Measurements from ENCODE around the gene IFNA2. TPM values are rescaled to one million over a fixed set of nuclear protein-coding genes. Genes with fewer than 3 reads are reported as not detected.
"Not testable (repeated sequence)": the region's sequence is repeated elsewhere in the genome, so short reads cannot be mapped to it uniquely, and the experiment has no call there.

IFNA2 gene
- total RNA-seq (2012; rRNA removed): not detected in 2 replicates
- not detected in 2 replicates for polyA plus RNA-seq (2012; rRNA removed)
- not detected in 2 replicates for polyA plus RNA-seq (2012; cell fraction: cytosol; rRNA removed)
- not detected in 2 replicates for polyA plus RNA-seq (2012; cell fraction: nucleus; rRNA removed; ENCODE audit: low replicate concordance)
- not detected for Bru-seq, nascent RNA
- BruChase-seq, experiment 1, labeled RNA remaining after a 6-hour chase: not detected
- BruChase-seq, experiment 2, labeled RNA remaining after a 2-hour chase: not detected
- long read RNA-seq: 0 reads

GRCh38 chr9:21385131-21385670 lies at the start of gene IFNA2:
IFNA2 (minus strand) TSS chr9:21385398; CDS start chr9:21385329, 69 bp downstream.
- no peak within 1 kb of the TSS for H3K4me3 ChIP-seq (ENCODE audit: insufficient read depth, low read depth, low read length)
- H3K4ac ChIP-seq (ENCODE audit: low read depth, low read length): no peak within 1 kb of the TSS
- H3K56ac ChIP-seq (ENCODE audit: extremely low read depth, insufficient read depth, low read length): no peak within 1 kb of the TSS
- H2BK120ac ChIP-seq (ENCODE audit: low read depth, low read length): no peak within 1 kb of the TSS
- H2AK5ac ChIP-seq (ENCODE audit: low read depth, low read length): no peak within 1 kb of the TSS
- no TSS peak for BruUV-seq (replicated peaks)
- ATAC-seq (ENCODE audit: low read depth): no peak
- no peak within 1 kb of the TSS for H4K91ac ChIP-seq (ENCODE audit: insufficient read depth, low read depth, low read length)
- no peak within 1 kb of the TSS for H3K14ac ChIP-seq (replicated peaks; ENCODE audit: low read depth, low read length)
- no peak within 1 kb of the TSS for H2AFZ ChIP-seq (replicated peaks; ENCODE audit: low read length, poor library complexity)
- H2BK15ac ChIP-seq (ENCODE audit: low read depth, low read length): no peak within 1 kb of the TSS
- no peaks in the 10 kb centered on the region for H3K36me3 ChIP-seq (ENCODE audit: control insufficient read depth, insufficient read depth, low read length)
- H3K23ac ChIP-seq (ENCODE audit: low read depth, low read length): no peak within 1 kb of the TSS
- no CpG with 5 or more reads among the region's 1 CpG for WGBS, 2 experiments (ENCODE audit: extremely low coverage in 2 of 2, insufficient read length in 1 of 2)
- in situ Hi-C loops (cut with MboI; ENCODE audit: low sequenced_read_pairs): no loop called here
- dilution Hi-C loops (cut with HindIII; ENCODE audit: low sequenced_read_pairs, unreplicated experiment): no loop called here
- H3K9me1 ChIP-seq (ENCODE audit: insufficient read depth, low read length): no peaks in the 10 kb centered on the region
- TF ChIP-seq CEBPB (IDR thresholded peaks at IDR 0.05; ENCODE audit: low read depth, low read length) (no peak), MXI1 (IDR thresholded peaks at IDR 0.05; ENCODE audit: borderline replicate concordance, low read depth, low read length) (no peak), MAFK (IDR thresholded peaks at IDR 0.05; ENCODE audit: low read depth, low read length) (no peak), SMC3 (IDR thresholded peaks at IDR 0.05; ENCODE audit: low read depth, low read length) (no peak), FOS (IDR thresholded peaks at IDR 0.05; ENCODE audit: low read depth, low read length) (no peak)
- H4K5ac ChIP-seq (ENCODE audit: low read depth, low read length): no peak within 1 kb of the TSS
- no peak within 1 kb of the TSS for H3K9ac ChIP-seq (ENCODE audit: low read depth, low read length)
- H2AK9ac ChIP-seq (replicated peaks; ENCODE audit: low read depth, low read length, poor library complexity): no peak within 1 kb of the TSS
- intact Hi-C loops (cut with micrococcal nuclease): no loop called here
- no peaks in the 10 kb centered on the region for H3K9me3 ChIP-seq (ENCODE audit: control insufficient read depth, insufficient read depth, low read length)
- no peak for DNase-seq
- no peaks in the 10 kb centered on the region for H3K4me1 ChIP-seq (ENCODE audit: control insufficient read depth, insufficient read depth, low read length)
- no peak within 1 kb of the TSS for H2BK20ac ChIP-seq (ENCODE audit: low read depth, low read length)
- H3K27ac ChIP-seq (ENCODE audit: insufficient read depth, low read length): no peak within 1 kb of the TSS
- peaks cover 20% of the 10 kb centered on the region for H3K27me3 ChIP-seq (ENCODE audit: control insufficient read depth, insufficient read depth, low read length)
- H3K18ac ChIP-seq (ENCODE audit: low read depth, low read length): no peak within 1 kb of the TSS
- H3K79me1 ChIP-seq (ENCODE audit: low read depth in 1 of 2, low read length in 2 of 2): no peaks in the 10 kb centered on the region
- no peaks in the 10 kb centered on the region for H4K20me1 ChIP-seq (ENCODE audit: insufficient read depth, low read length)
- ChIA-PET CTCF (interaction anchor here (1.5 kb wide), 1 partner anchor 11 kb away, joined by 3 read pairs; no protein-coding TSS in a partner anchor), POLR2A (ENCODE audit: unreplicated experiment) (no interaction called here)
- no peak within 1 kb of the TSS for H2BK5ac ChIP-seq (ENCODE audit: low read depth, low read length, poor library complexity, severe bottlenecking)
- H4K8ac ChIP-seq (ENCODE audit: low read depth in 2 of 2, low read length in 2 of 2): no peak within 1 kb of the TSS
- no peak within 1 kb of the TSS for H3K4me2 ChIP-seq (ENCODE audit: low read depth, low read length)

GRCh38 chr9:21435015-21435383 lies 49.8 kb upstream of the IFNA2 start:
- H3K4ac ChIP-seq (ENCODE audit: low read depth, low read length); H2BK5ac ChIP-seq (ENCODE audit: low read depth, low read length, poor library complexity, severe bottlenecking); in situ Hi-C loops (cut with MboI; ENCODE audit: low sequenced_read_pairs); H4K8ac ChIP-seq (ENCODE audit: low read depth in 2 of 2, low read length in 2 of 2); H2AK9ac ChIP-seq (replicated peaks; ENCODE audit: low read depth, low read length, poor library complexity); H3K18ac ChIP-seq (ENCODE audit: low read depth, low read length); BruUV-seq (replicated peaks); H3K4me3 ChIP-seq (ENCODE audit: insufficient read depth, low read depth, low read length); H3K79me1 ChIP-seq (ENCODE audit: low read depth in 1 of 2, low read length in 2 of 2); H2AK5ac ChIP-seq (ENCODE audit: low read depth, low read length); H3K14ac ChIP-seq (replicated peaks; ENCODE audit: low read depth, low read length); H3K4me2 ChIP-seq (ENCODE audit: low read depth, low read length); H3K36me3 ChIP-seq (ENCODE audit: control insufficient read depth, insufficient read depth, low read length); H3K4me1 ChIP-seq (ENCODE audit: control insufficient read depth, insufficient read depth, low read length); H2AFZ ChIP-seq (replicated peaks; ENCODE audit: low read length, poor library complexity); ATAC-seq (ENCODE audit: low read depth); POLR2A ChIA-PET (ENCODE audit: unreplicated experiment); H3K9me3 ChIP-seq (ENCODE audit: control insufficient read depth, insufficient read depth, low read length); H2BK20ac ChIP-seq (ENCODE audit: low read depth, low read length); H4K20me1 ChIP-seq (ENCODE audit: insufficient read depth, low read length); H3K9me1 ChIP-seq (ENCODE audit: insufficient read depth, low read length); intact Hi-C loops (cut with micrococcal nuclease); H4K91ac ChIP-seq (ENCODE audit: insufficient read depth, low read depth, low read length); H2BK15ac ChIP-seq (ENCODE audit: low read depth, low read length); H3K23ac ChIP-seq (ENCODE audit: low read depth, low read length); dilution Hi-C loops (cut with HindIII; ENCODE audit: low sequenced_read_pairs, unreplicated experiment); H3K27ac ChIP-seq (ENCODE audit: insufficient read depth, low read length); H4K5ac ChIP-seq (ENCODE audit: low read depth, low read length); H3K27me3 ChIP-seq (ENCODE audit: control insufficient read depth, insufficient read depth, low read length); H3K56ac ChIP-seq (ENCODE audit: extremely low read depth, insufficient read depth, low read length); H3K9ac ChIP-seq (ENCODE audit: low read depth, low read length); DNase-seq; H2BK120ac ChIP-seq (ENCODE audit: low read depth, low read length): not testable (repeated sequence)
- CTCF ChIA-PET: interaction anchor here (0.7 to 1.6 kb wide), 10 partner anchors 10 to 359 kb away, joined by 3 to 5 read pairs (median 4); no protein-coding TSS in a partner anchor
- WGBS, 2 experiments (ENCODE audit: extremely low coverage in 2 of 2, insufficient read length in 1 of 2): 67% methylated on average over 1 of the region's 7 CpGs; no CpG with 5 or more reads in 1 of the 2 experiments
